Endothelial cell of umbilical vein (primary cell): ENCODE measurements around the gene DENND4C.

Experiments used
- CTCF ChIP-seq, 2 donors: IDR thresholded peaks; 1 replicate in 1 of 2; 2 replicates in 1 of 2; pipeline ENCODE4 v1.5.1; 2011; ENCODE audit warnings: low read length in 2 of 2, mild to moderate bottlenecking in 2 of 2, moderate library complexity in 2 of 2, control low read depth in 1 of 2, inconsistent platforms in 1 of 2, low read depth in 1 of 2; ENCODE audit not compliant: insufficient read depth in 1 of 2; ENCODE audit errors: extremely low read depth in 1 of 2
- EZH2 ChIP-seq: IDR thresholded peaks from 2 replicates; pipeline ENCODE4 v1.6.1; 2012; ENCODE audit warnings: borderline replicate concordance, low read depth, mild to moderate bottlenecking, moderate library complexity, low read length, inconsistent platforms; ENCODE audit not compliant: severe bottlenecking
- GATA2 ChIP-seq: IDR thresholded peaks from 2 replicates; pipeline ENCODE4 v1.7.0; 2011; ENCODE audit warnings: low read depth, mild to moderate bottlenecking, moderate library complexity, mixed read lengths, low read length; ENCODE audit not compliant: insufficient read length, insufficient read depth
- JUN ChIP-seq: IDR thresholded peaks from 2 replicates; pipeline ENCODE4 v1.6.1; 2011; ENCODE audit warnings: borderline replicate concordance, low read depth; ENCODE audit not compliant: insufficient read length, insufficient read depth
- MYC ChIP-seq: IDR thresholded peaks from one replicate; pipeline ENCODE4 v1.6.1; 2011; ENCODE audit warnings: mild to moderate bottlenecking, low read depth, low read length
- POLR2A ChIP-seq: IDR thresholded peaks from 2 replicates; pipeline ENCODE4 v1.6.1; 2012; ENCODE audit warnings: low read depth, mild to moderate bottlenecking, control low read depth, low read length
- POLR2AphosphoS5 ChIP-seq: IDR thresholded peaks from 2 replicates; pipeline ENCODE4 v1.6.1; 2012; ENCODE audit warnings: low read depth, mild to moderate bottlenecking, control low read depth, low read length, moderate library complexity; ENCODE audit not compliant: insufficient read depth
- TF ChIP-seq, protein P1 (sequence below): IDR thresholded peaks from 2 replicates; pipeline ENCODE4 v1.6.1; 2011; ENCODE audit not compliant: insufficient read depth, insufficient read length

DNA sequence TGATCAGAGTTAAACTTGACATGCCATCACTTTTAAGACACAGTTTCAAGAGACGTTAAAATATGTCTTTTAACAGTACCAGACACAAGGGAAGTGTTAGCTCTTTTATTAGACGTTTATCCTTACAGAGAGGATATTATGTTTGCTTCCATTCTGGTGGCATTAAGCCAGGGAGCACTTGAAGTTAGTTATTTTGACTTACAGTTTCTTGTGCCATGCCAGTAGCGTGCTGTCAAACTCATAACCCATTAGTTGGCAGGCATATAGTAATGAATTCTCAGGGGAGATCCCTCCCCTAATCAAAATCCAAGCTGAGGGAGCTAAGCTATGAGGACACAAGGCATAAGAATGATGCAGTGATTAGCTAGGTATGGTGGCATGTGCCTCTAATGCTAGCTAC is 83.1 kb downstream of the DENND4C start:
- TF ChIP-seq EZH2 (no peak), CTCF (IDR thresholded peaks at IDR 0.05; ENCODE audit: extremely low read depth in 1 of 2, insufficient read depth in 1 of 2, low read depth in 1 of 2, low read length in 2 of 2) (no peak), POLR2A (no peak), POLR2AphosphoS5 (no peak), JUN (no peak), GATA2 (no peak), MYC (no peak)
- TF ChIP-seq, protein P1, sequence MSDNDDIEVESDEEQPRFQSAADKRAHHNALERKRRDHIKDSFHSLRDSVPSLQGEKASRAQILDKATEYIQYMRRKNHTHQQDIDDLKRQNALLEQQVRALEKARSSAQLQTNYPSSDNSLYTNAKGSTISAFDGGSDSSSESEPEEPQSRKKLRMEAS: no peak
